Measurements from ENCODE around the gene RAI1. TPM values are rescaled to one million over a fixed set of nuclear protein-coding genes. Genes with fewer than 3 reads are reported as not detected.

RAI1 gene
- total and polyA plus RNA-seq, 2 of the 8 experiments (the other 6 are each of a cell fraction or from before 2014, with no cell fraction given) = 0.39 to 1.2 TPM

DNA sequence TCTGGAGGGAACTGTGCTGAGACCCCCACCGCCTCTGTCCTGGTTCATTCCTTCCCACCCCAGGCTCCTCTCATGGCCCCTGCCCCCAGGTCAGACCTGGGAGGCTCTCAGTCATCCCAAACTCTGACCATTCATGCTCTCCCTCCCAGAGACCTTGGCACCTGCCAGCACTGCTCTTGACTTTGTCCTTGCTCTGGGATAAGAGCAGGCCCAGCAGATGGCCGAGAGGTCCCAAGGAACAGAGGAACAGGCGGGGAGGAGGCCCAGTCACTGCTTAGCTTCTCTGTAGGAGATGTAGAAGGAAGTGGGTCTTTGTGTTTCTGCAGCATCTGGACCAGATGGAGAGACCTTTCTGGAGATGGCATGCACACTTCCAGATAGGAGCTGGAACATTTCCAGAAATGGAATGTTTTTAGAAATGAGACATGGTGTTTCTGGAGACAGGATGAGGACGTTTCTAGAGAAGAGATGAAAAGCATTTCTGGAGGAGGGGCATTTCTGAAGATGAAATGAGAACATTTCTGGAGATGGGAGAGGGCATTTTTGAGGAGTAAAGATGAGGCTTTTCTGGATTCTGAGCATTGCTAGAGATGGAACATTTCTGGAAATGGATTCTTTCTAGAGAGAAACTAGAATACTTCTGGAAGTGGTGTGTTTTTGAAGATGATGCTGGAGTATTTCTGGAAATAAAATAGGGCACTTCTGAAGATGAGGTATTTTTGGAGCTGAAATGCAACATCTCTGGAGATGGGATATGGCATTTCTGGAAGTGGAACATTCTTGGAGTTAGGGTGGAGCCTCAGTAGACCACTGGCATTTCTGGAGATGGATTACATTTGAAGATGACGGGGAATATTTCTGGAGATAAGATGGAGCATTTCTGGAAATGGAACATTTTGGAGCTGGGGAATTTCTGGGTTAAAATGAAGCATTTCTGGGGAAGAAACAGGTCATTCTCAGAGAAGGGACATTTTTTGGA, 55.2 kb downstream of the RAI1 start:
- Histone ChIP-seq H3K4me3 (ENCODE audit: extremely low read depth in 1 of 4, insufficient read depth in 2 of 4, low read depth in 3 of 4, low read length in 4 of 4) (no peak overlapping the region), H3K79me2 (ENCODE audit: control insufficient read depth in 1 of 2, insufficient read depth in 2 of 2, low read length in 2 of 2) (no peaks in the 10 kb centered on the region), H3K36me3 (ENCODE audit: control insufficient read depth in 2 of 4, insufficient read depth in 4 of 4, low read length in 3 of 4) (no peaks in the 10 kb centered on the region), H2BK20ac (ENCODE audit: low read length) (no peak overlapping the region), H3K4ac (replicated peaks; ENCODE audit: insufficient read length, low read depth, low read length) (no peak overlapping the region), H2AFZ (ENCODE audit: low read length) (no peak overlapping the region), H3K23me2 (ENCODE audit: low read depth, low read length) (no peaks in the 10 kb centered on the region), H2BK12ac (ENCODE audit: low read depth, low read length) (no peak overlapping the region), H3K9me3 (ENCODE audit: insufficient read depth in 2 of 2, low read depth in 1 of 2, low read length in 1 of 2) (no peaks in the 10 kb centered on the region), H3K23ac (ENCODE audit: insufficient read length) (no peak overlapping the region), H3K4me1 (replicated peaks in 1 of 4; ENCODE audit: control insufficient read depth in 3 of 4, insufficient read depth in 4 of 4, low read length in 3 of 4) (peaks cover 4 to 34% (median 25%) of the 10 kb centered on the region in 4 experiments), H4K5ac (ENCODE audit: insufficient read length, low read depth, low read length) (no peak overlapping the region), H3K27ac (ENCODE audit: low read depth, low read length) (no peak overlapping the region), H4K91ac (replicated peaks; ENCODE audit: insufficient read length, low read length) (no peak overlapping the region), H3K4me2 (ENCODE audit: insufficient read depth in 1 of 2, low read depth in 2 of 2, low read length in 2 of 2) (no peak overlapping the region), H2AK5ac (ENCODE audit: low read depth, low read length) (no peak overlapping the region), H2BK120ac (replicated peaks; ENCODE audit: low read depth, low read length) (no peak overlapping the region), H3K9ac (replicated peaks in 1 of 4; ENCODE audit: extremely low read depth in 1 of 4, low read depth in 3 of 4, low read length in 3 of 4) (no peak overlapping the region), H4K20me1 (replicated peaks in 1 of 2; ENCODE audit: control insufficient read depth in 1 of 2, insufficient read depth in 2 of 2, low read length in 2 of 2) (no peaks in the 10 kb centered on the region), H2BK15ac (ENCODE audit: low read length) (no peak overlapping the region), H3K56ac (replicated peaks; ENCODE audit: insufficient read length, low read depth, low read length) (no peak overlapping the region), H3K14ac (ENCODE audit: insufficient read length) (no peak overlapping the region), H3K79me1 (ENCODE audit: low read depth, low read length) (no peaks in the 10 kb centered on the region), H4K8ac (ENCODE audit: extremely low read depth, insufficient read depth, low read length) (no peak overlapping the region), H2BK5ac (ENCODE audit: low read depth, low read length) (no peak overlapping the region), H3K18ac (ENCODE audit: extremely low read depth, low read length) (no peak overlapping the region), H3K27me3 (replicated peaks in 1 of 4; ENCODE audit: control insufficient read depth in 3 of 4, extremely low read depth in 1 of 4, insufficient read depth in 3 of 4, low read length in 3 of 4) (peaks cover 0 to 10% (median 5%) of the 10 kb centered on the region in 4 experiments; a peak in 3 of 7 replicates)
- ChIA-PET CTCF (ENCODE audit: partially characterized antibody) (interaction anchor here (0.6 to 6.1 kb wide), 7 partner anchors 9 to 123 kb away, joined by 3 to 79 read pairs (median 4); no protein-coding TSS in a partner anchor), POLR2A (ENCODE audit: partially characterized antibody) (interaction anchor here (1.5 kb wide), 1 partner anchor 100 kb away, joined by 4 read pairs; the partner anchor contains the start of gene SREBF1)
- DNase-seq (ENCODE audit: low read depth in 1 of 2, low spot score in 2 of 2) (no peak), FAIRE-seq (no peak)
- 82% methylated on average over 5 of the region's 5 CpGs; no CpG with 5 or more reads in 1 of the 2 experiments for WGBS, 2 experiments (ENCODE audit: extremely low coverage in 1 of 2, insufficient coverage in 1 of 2, insufficient read length in 1 of 2, insufficient replicate concordance in 2 of 2, low coverage in 1 of 2, low lambda C conversion rate in 2 of 2, missing lambda C conversion rate in 1 of 2)
- TF ChIP-seq HDAC6 (IDR thresholded peaks at IDR 0.05; ENCODE audit: low read depth, low read length) (no peak), SUZ12 (IDR thresholded peaks at IDR 0.05; ENCODE audit: low read length) (no peak), NANOG (IDR thresholded peaks at IDR 0.05; ENCODE audit: insufficient read depth, low read depth, low read length, poor library complexity, severe bottlenecking) (no peak), PHF8 (conservative IDR thresholded peaks at IDR 0.05; ENCODE audit: low read depth, low read length) (no peak), CTBP2 (IDR thresholded peaks at IDR 0.05; ENCODE audit: borderline replicate concordance, insufficient read depth, insufficient read length, low read length) (no peak), FOSL1 (IDR thresholded peaks at IDR 0.05; ENCODE audit: insufficient read depth, low read depth, low read length) (no peak)

Data from H1 (cell line).